ENCODE results near the gene PLB1.

The PLB1 gene

DNA sequence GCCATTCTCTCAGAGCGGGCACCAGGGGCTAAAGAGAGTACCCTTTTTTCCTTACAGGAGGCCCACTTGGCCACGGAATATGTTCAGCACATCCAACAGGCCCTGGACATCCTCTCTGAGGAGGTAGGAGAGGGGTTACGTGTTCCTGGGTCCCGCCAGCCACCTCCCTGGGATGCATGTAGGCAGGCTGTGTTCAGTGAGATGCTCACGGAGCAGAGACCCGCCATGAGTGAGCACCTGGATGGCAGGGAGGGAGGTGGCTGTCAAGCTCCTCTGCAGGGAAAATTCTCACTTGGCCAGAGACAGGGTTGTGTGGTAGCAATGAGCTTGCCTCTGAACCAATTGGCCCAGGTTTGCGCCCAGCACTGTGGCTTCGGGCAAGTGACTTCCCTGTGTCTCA lies 132.6 kb downstream of the PLB1 start:
- DNase-seq (ENCODE audit: low read depth in 2 of 2), result no peak

DNA sequence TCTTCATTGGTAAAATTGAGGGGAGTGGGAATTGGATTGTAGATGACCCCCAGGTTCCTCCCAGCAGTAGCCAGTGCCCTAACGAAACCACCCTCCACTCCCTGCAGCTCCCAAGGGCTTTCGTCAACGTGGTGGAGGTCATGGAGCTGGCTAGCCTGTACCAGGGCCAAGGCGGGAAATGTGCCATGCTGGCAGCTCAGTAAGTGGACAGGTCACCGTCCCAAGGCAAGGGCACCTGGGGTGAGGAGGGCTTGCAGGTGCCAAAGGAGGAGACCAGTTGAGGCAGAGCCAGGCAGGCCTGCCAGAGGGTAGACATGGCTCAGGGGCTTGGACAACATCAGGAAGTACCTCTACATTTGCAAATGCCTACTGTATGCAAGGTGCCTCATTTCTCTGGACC lies 133.1 kb downstream of the PLB1 start:
- DNase-seq (ENCODE audit: low read depth in 2 of 2), result no peak

DNA sequence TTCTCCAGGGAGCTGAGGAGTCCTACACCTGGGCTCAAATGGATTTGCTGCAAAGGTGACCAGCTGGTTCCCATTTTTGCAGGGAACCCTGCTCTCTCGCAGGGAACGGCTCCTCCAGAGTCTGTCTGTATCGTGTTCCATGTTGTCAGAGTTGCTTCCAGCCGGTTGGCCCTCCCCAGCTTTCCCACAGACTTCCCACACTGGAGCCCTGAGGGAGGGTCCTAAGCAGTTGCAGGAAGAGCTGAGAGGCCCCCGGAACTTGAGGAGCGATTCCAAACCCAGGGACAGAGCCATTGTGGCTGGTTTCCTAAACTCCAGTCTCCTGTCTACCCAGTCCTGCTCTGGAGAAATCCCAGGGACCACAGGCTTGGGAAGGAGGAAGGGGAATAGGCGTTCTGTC lies 134.1 kb downstream of the PLB1 start:
- no peak for DNase-seq (ENCODE audit: low read depth in 2 of 2)

DNA sequence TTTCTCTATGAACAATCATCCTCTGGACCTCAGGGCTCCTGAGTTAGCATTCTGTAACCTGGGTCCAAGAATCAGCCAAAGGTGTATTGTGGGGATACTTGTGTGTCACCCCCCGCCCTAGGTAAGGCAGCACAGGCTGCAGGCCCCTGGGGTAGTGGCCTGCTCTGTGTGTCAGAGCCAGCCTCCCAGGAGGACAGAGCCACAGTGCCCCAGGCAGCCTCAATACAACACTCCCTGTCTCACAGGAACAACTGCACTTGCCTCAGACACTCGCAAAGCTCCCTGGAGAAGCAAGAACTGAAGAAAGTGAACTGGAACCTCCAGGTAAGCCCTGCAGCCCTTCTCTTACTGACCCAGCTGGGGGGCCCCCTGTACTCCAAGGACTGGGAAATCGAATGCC lies 134.5 kb downstream of the PLB1 start:
- DNase-seq (ENCODE audit: low read depth in 2 of 2), result no peak

DNA sequence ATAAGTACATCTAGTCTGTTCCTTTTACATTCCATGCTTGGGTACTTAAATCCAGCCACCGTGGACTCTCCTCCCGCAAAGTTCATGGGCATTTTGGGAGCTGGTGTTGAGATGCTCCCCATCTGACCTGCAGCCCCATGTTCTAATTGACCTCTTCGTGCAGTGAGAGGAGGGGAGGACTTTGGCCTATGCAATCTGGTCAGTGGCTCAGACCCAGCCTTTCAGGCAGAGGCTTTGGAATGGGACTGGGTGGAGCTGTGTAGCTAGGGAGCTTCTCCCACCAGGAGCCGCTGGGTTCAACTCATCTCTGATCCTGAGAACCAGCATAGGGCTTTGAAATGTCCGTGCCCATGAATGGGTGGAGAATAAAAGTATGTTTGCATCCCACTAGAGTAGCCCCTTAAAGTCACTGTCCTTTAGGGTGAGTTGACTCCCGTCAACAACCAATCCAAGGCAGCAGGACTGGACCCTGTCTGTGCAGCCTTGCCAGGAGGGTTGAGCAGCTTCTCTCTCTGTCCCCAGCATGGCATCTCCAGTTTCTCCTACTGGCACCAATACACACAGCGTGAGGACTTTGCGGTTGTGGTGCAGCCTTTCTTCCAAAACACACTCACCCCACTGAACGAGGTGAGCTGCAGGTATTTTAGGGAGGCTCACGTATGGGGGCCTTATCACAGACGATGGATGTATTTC lies 135.8 kb downstream of the PLB1 start:
- no peak for DNase-seq (ENCODE audit: low read depth in 2 of 2)

DNA sequence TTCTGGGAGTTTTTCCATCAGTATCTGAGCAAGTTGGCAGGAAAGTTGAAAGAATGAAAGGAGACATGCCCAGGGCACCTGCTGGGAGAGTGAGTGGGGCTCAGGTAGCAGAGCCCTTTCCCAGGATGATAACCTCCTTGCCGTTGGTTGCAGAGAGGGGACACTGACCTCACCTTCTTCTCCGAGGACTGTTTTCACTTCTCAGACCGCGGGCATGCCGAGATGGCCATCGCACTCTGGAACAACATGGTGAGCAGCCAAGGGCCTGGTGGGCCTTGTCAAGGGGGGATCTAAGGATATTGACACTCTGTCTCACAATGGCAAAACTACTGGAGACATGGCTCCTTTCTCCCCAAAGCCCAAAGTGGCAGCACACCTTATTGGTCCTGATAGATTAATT lies 136.9 kb downstream of the PLB1 start:
- no peak for DNase-seq (ENCODE audit: low read depth in 2 of 2)

DNA sequence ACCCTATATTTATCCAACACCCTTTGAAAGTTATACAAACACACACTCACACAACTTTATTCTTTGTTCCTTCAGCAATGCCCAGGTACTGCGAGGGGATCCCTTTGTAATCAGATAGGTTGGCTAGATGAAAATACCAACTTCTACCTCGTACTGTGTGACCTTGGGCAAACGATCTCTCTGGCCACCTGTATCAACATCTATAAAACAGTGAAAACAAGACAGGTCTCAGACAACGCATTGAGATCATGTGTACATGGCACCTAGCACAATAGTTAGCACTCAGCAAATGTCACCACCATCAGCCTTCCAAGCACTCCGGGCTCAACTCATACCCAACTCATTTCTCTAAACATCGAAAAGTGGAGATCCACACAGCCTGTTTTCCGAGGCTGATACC lies 137.3 kb downstream of the PLB1 start:
- no peak for DNase-seq (ENCODE audit: low read depth in 2 of 2)

DNA sequence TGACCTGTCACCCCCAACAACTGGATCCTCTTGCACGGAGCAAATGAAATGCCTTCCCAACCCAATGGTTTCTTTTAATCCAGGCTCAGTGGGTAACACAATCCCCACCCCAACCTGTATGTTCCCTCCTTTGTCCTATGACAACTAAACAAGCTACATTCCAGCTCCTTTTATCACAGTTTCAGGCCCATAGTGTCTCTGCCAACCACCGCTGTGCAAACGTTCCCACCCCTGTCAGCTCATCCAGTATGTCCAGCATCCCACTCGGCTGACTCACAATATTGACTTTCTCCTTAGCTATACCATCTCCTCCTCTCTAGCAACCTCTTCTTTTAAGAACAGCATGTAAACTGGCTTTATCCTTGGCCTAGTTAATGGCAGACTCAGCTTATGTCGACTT lies 137.9 kb downstream of the PLB1 start:
- DNase-seq (ENCODE audit: low read depth in 2 of 2), result no peak

DNA sequence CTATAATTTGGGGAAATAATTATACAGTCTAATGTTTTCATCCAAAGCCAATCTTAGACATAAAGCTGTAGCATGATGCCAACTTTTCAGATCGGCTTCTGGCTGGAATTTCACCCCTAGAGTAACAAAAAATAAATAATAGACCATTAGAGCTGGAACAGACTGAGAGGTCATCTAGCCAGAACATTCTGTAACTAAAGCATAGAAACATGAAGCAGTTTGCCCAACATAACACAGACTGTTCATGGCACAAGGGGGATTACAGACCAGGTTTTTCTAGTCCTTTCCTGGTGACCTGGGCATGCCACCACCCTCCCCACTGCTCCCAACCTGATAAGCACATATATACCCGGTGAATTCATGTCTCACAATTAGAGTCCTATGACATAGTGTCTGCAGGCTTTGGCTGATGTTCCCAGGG lies 139.3 kb downstream of the PLB1 start:
- DNase-seq (ENCODE audit: low read depth in 2 of 2), result no peak

DNA sequence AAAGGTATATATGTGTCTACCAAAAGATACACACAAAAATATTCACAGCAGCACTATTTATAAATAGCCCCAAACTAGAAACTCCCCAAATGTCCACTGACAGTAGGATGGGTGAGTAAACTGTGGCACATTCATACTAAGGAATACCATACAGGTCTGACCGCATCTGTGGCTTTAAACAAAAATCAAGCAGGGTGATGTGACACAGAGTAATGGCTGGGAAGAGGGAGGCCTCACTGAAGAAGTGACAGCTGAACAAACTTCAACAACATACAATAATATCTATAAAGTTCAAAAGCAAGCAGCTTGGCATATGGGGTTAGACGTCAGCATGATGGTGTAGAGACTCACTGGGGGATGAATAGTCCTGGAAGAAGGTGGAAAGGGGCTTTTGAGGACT lies 140.6 kb downstream of the PLB1 start:
- no peak for DNase-seq (ENCODE audit: low read depth in 2 of 2)

DNA sequence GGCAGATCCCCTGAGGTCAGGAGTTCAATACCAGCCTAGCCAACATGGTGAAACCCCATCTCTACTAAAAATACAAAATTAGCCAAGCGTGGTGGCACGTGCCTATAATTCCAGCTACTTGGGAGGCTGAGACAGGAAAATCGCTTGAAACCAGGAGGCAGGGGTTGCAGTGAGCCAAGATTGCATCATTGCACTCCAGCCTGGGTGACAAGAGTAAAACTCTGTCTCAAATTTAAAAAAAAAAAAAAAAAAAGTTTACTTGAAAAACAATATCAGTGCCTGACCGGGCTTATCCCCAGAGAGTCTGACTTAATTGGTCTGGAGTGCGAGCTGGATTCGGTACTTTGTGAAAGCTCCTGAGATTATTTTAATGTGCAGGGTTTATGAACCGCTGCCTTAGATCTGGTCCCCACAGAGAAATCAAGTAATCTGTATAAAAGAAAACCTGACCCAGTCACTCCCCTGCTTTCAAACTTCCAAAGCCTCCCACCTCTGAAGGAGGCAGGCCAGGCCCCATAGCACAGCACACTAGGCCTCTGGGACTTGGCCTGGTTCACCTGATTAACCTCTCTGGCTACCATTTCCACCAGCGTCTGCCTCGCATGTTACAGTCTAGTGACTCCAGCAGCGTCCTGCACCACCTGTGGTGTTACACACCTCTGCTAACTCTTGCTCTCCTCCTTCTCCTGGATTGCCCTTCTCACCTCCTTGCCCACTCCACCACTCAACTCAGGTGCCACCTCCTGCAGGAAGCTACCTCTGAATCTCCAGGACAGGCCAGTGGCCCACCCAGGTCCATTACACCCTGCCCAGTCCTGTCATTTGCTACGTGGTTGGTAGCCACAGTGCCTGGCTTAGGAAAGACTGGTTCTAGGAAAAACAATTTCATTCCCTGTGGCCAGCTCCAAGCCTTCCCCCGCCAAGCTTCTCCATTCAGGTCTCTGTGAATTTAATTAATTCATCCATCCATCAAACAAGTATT lies 141.5 kb downstream of the PLB1 start:
- DNase-seq (ENCODE audit: low read depth in 2 of 2), result no peak

DNA sequence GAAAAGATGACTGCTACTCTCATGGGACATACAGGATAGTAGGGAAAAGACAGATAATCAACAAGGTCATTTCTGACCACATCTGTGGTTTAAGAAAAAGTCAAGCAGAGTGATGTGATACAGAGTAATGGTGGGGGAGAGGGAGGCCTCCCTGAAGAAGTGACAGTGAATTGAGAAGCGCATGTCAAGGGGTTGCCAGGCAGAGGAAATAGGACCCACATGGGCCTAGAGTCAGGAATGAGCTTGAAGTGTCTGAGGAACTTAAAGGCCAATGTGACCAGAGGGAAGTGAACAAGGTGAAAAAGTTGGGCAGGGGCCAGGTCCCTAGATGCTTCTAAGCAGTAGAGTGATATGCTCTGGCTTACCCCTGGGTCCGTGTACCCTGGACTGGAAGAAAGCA lies 142.2 kb downstream of the PLB1 start:
- no peak for DNase-seq (ENCODE audit: low read depth in 2 of 2)

DNA sequence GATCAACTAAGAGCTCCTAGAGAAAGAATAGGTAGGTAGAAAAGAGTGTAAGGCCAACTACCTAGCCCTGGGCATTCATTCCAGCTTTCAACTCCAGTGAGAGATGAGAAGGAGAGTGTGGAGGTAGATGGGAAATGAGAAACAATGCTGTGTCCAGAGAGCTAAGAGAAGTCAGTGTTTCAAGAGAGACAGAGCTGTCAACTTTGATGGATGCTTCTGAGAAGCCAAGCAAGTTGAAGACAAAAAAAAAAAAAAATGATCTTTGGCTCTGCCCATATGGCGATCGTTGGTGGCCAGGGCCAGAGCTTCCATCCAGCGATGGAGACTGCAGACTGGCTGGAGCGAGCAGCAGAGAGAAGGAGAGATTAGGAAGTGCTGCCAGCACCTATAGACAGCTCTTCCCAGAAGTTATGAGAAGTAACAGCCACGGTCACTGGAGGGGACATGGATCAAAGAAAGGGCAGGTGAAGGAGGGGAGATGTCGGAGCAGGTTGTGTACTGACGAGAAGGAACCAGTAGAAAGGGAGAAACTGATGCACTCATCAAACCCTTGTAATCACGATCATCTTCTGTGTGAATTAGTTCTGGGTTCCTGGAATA lies 143.3 kb downstream of the PLB1 start:
- no peak for DNase-seq (ENCODE audit: low read depth in 2 of 2)

DNA sequence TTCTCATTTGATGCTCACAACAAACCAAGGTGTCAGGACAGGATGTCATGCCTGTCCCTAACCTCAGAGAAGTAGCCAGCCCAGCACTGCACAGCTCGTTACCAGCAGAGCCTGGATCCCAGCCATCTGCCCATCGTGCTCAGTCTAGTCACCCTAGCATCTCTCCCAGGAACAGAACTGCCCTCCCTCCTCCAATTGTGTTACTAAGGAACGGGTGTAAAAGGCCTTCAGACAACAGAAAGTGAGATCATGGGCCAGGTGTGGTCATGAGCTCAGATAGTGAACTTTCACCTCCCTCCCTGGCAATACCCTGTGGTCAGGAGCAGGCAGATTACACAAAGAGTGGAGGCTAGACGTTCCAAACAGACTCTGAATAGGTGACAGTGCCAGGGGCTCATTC lies 144.0 kb downstream of the PLB1 start:
- no peak for DNase-seq (ENCODE audit: low read depth in 2 of 2)

DNA sequence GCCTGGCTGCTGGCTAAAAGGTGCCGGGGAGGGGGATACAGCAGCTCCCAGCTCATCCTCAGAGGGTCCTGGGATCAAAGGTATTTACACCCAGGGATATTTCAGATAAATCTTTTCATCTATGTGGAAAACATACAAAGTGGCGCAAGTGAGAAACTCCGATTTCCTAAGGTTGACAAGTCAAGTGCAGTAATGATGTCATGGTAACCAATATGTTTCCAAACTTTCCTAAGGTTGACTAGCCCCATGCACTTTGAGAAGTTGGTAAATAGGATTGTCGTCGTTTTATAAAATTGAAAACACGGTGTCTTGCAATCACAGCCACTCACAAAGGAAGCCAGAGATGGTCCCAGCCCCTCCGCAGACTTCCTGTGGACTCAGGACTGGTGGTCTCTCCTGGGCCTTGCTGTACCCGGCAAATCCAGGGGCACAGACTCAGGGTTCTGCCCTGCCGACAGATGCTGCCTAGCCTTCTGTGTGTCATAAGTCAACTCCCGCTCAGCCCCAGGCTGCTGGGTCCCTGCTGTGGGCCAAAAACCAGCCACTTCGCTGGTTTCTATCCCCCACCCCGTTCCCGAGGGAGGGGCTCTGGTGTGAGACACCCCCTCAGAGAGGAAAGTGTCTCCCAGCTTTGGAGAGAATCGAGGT lies 144.5 kb downstream of the PLB1 start:
- DNase-seq (ENCODE audit: low read depth in 2 of 2), result no peak

DNA sequence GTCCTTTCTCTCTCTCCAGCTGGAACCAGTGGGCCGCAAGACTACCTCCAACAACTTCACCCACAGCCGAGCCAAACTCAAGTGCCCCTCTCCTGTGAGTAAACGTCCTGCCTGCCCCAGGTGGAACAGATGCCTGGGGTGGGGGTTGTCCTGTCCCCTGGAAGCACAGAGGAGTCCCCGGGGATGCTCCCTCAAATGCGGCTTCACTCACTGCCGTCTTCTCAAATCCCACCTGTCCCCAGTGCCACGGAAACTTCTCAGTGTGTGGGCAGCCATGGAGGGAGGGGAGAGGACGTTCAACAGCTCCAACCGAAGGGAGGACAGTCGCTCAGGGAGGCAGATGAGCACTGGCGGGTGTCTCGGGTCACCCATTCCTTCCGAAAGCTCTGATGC lies 145.0 kb downstream of the PLB1 start:
- DNase-seq (ENCODE audit: low read depth in 2 of 2), result no peak

DNA sequence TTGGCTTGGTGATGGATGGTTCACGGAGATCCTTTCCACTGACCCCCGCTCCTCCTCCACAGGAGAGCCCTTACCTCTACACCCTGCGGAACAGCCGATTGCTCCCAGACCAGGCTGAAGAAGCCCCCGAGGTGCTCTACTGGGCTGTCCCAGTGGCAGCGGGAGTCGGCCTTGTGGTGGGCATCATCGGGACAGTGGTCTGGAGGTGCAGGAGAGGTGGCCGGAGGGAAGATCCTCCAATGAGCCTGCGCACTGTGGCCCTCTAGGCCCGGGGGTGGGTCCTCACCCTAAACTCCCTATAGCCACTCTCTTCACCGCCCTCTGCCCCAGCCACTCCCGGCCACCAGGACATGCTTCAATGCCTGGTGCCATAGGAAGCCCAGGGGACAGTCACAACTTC lies 146.9 kb downstream of the PLB1 start:
- DNase-seq (ENCODE audit: low read depth in 2 of 2), result no peak

DNA sequence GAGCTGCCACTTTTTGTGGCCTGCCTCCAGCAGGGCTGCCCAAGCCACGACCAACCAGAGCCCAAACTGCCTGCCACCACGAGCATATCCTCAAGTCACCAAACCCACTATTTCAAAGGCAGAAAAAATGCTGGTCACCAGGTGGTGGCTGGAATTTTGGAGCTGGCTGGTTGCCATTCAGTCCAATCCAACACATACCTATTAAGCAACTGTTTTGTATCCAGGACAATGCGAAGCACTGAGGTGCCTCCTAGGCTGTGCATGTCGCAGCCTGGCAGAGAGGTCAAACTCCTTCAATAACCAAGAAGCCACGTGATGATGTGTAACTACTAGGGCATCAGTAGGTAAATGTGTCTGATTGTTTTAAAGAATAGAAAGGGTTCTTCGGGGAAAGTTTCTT lies 147.5 kb downstream of the PLB1 start:
- DNase-seq (ENCODE audit: low read depth in 2 of 2), result no peak

DNA sequence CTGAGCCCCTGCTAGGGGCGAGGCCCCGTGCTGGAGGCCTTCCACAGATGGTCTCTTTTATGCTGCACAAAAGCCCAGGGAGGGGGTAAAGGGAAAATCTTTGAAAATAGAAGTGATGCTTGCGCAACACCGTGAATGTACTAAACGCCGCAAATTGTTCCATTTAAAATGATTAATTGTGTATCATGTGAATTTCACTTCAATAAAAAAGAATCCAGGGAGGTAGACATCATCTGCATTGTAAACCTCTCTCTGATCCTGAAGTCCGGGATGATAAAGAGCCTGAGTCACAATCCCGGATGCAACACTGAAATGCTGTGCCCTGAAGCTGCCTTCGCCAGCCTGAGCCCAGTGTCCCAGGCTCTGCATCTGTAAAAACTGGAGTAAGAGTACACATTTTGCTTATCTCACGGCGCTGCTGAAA lies 148.1 kb downstream of the PLB1 start:
- DNase-seq (ENCODE audit: low read depth in 2 of 2), result no peak

DNA sequence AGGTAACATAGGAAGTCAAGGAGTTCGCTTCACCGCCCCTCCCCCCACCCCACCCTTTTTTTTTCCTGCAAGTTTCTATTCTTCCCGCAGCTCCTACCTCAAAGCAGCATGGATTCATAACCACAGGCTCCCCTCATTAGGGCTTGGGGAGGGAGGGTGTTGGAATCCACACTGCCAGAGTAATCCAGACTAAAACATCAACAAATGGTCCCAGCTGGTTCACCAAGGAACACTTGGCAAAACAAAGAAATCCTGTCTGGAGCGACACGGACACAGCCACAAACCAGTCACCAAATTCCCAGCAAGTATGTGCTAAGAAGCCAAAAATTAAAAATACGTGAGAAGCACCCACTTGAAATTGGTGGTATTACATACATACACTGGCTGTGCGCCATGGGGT lies 148.9 kb downstream of the PLB1 start:
- DNase-seq (ENCODE audit: low read depth in 2 of 2), result no peak

DNA sequence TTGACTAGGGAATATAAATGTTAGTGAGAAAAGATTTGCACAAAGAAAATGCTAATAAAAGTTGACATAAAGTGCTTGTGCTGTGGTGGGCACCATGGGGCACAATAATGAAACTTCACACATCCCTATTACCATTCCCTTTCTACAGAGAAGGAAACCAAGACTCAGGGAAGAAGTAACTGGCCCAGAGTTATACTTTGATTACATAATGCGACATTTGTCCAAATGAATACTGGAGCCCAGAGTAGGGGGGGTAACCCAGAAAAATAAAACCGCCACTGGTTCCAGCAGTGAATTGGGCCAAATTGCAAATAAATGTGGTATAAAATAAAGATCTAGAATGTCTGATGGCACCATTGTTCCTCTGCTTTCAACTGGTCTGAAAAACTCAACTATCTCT lies 149.7 kb downstream of the PLB1 start:
- DNase-seq (ENCODE audit: low read depth in 2 of 2), result no peak

DNA sequence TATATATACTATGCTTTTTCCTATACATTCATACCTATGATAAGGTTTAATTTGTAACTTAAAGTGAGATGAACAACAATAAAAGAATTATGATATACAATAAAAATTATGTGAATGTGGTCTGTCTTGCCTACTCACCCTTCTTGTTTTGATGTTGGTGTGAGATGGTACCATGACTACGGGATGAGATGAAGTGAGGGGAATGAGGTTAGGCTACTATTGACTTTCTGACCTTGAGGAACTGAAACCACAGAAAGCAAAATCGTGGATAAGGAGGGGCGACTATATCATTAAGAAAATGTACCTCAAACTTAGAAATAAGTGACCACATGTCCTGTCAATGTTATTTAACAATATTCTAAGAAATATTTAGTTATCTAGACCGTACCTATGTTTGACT lies 151.8 kb downstream of the PLB1 start:
- no peak for DNase-seq (ENCODE audit: low read depth in 2 of 2)
